ENCODE results near the gene OSBPL1A. TPM values are rescaled to one million over a fixed set of nuclear protein-coding genes. Genes with fewer than 3 reads are reported as not detected.

The OSBPL1A gene
- total and polyA plus RNA-seq, 2 of the 8 experiments (the other 6 are each of a cell fraction or from before 2014, with no cell fraction given) = 53.2 to 74.9 TPM

DNA sequence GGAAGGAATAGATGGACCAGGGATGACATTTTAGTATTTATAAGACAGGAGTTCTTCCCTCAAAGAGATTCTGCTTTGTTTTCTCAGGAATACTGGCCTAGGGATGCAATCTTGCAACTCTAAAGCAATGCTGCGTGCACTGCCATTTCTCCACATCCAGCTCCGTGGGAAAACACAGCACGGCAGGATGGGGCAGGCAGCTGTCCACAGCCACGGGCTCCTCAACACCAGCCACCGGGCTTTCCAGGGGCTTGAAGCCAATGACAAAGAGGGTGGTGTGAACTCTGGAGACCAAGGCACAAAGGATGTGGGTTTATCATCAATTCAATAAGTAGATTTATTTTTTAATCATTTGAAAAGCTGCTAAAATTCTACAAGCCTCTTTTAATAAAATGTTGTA, 209.5 kb downstream of the OSBPL1A start:
- H4K8ac ChIP-seq (ENCODE audit: extremely low read depth, insufficient read depth, low read length) = no peak overlapping the region
- H3K79me2 ChIP-seq (ENCODE audit: control insufficient read depth in 1 of 2, insufficient read depth in 2 of 2, low read length in 2 of 2) = no peaks in the 10 kb centered on the region
- H2BK12ac ChIP-seq (ENCODE audit: low read depth, low read length) = no peak overlapping the region
- H3K4me1 ChIP-seq (replicated peaks in 1 of 4; ENCODE audit: control insufficient read depth in 3 of 4, insufficient read depth in 4 of 4, low read length in 3 of 4) = 0 out of 7 replicates have a peak, but pooled peaks cover 0 to 2% (median under 1%) of the 10 kb centered on the region in 4 experiments
- POLR2A ChIA-PET (ENCODE audit: partially characterized antibody) = interaction anchor here (3.0 kb wide), 1 partner anchor 49 kb away, joined by 10 read pairs; the partner anchor contains the start of gene CABYR
- H3K23me2 ChIP-seq (ENCODE audit: low read depth, low read length) = no peaks in the 10 kb centered on the region
- H2BK5ac ChIP-seq (ENCODE audit: low read depth, low read length) = no peak overlapping the region
- H2BK20ac ChIP-seq (ENCODE audit: low read length) = no peak overlapping the region
- H3K18ac ChIP-seq (ENCODE audit: extremely low read depth, low read length) = no peak overlapping the region
- CTCF ChIA-PET (ENCODE audit: partially characterized antibody) = interaction anchor here (0.6 to 4.1 kb wide), 4 partner anchors 11 to 301 kb away, joined by 3 to 29 read pairs (median 5); no protein-coding TSS in a partner anchor
- DNase-seq (ENCODE audit: low read depth in 1 of 2, low spot score in 2 of 2) = no peak
- H4K5ac ChIP-seq (ENCODE audit: insufficient read length, low read depth, low read length) = no peak overlapping the region
- no peaks in the 10 kb centered on the region for H3K27me3 ChIP-seq (replicated peaks in 1 of 4; ENCODE audit: control insufficient read depth in 3 of 4, extremely low read depth in 1 of 4, insufficient read depth in 3 of 4, low read length in 3 of 4)
- no peak overlapping the region for H3K4me3 ChIP-seq (ENCODE audit: extremely low read depth in 1 of 4, insufficient read depth in 2 of 4, low read depth in 3 of 4, low read length in 4 of 4)
- no peak overlapping the region for H3K27ac ChIP-seq (ENCODE audit: low read depth, low read length)
- H2AK5ac ChIP-seq (ENCODE audit: low read depth, low read length) = no peak overlapping the region
- no peak overlapping the region for H2AFZ ChIP-seq (ENCODE audit: low read length)
- no peaks in the 10 kb centered on the region for H4K20me1 ChIP-seq (replicated peaks in 1 of 2; ENCODE audit: control insufficient read depth in 1 of 2, insufficient read depth in 2 of 2, low read length in 2 of 2)
- H3K23ac ChIP-seq (ENCODE audit: insufficient read length) = no peak overlapping the region
- 0 out of 2 replicates have a peak, but pooled peaks cover 2% of the 10 kb centered on the region for H3K79me1 ChIP-seq (ENCODE audit: low read depth, low read length)
- no peak overlapping the region for H3K56ac ChIP-seq (replicated peaks; ENCODE audit: insufficient read length, low read depth, low read length)
- H3K9ac ChIP-seq (replicated peaks in 1 of 4; ENCODE audit: extremely low read depth in 1 of 4, low read depth in 3 of 4, low read length in 3 of 4) = no peak overlapping the region
- TF ChIP-seq RAD21 (IDR thresholded peaks at IDR 0.05 in 1 of 2, conservative IDR thresholded peaks at IDR 0.05 in 1 of 2; ENCODE audit: low read depth in 2 of 2, low read length in 2 of 2) (no peak), PHF8 (conservative IDR thresholded peaks at IDR 0.05; ENCODE audit: low read depth, low read length) (no peak)
- H3K36me3 ChIP-seq (ENCODE audit: control insufficient read depth in 2 of 4, insufficient read depth in 4 of 4, low read length in 3 of 4) = no peaks in the 10 kb centered on the region; a peak in 1 of 8 replicates
- no peak for FAIRE-seq
- H3K9me3 ChIP-seq (ENCODE audit: insufficient read depth in 2 of 2, low read depth in 1 of 2, low read length in 1 of 2) = no peaks in the 10 kb centered on the region
- H4K91ac ChIP-seq (replicated peaks; ENCODE audit: insufficient read length, low read length) = no peak overlapping the region
- no peak overlapping the region for H3K4me2 ChIP-seq (ENCODE audit: insufficient read depth in 1 of 2, low read depth in 2 of 2, low read length in 2 of 2)
- WGBS, 2 experiments (ENCODE audit: extremely low coverage in 1 of 2, insufficient coverage in 1 of 2, insufficient read length in 1 of 2, insufficient replicate concordance in 2 of 2, low coverage in 1 of 2, low lambda C conversion rate in 2 of 2, missing lambda C conversion rate in 1 of 2) = 87% methylated on average over 5 of the region's 5 CpGs; no CpG with 5 or more reads in 1 of the 2 experiments
- no peak overlapping the region for H3K4ac ChIP-seq (replicated peaks; ENCODE audit: insufficient read length, low read depth, low read length)
- no peak overlapping the region for H3K14ac ChIP-seq (ENCODE audit: insufficient read length)
- H2BK120ac ChIP-seq (replicated peaks; ENCODE audit: low read depth, low read length) = no peak overlapping the region
- no peak overlapping the region for H2BK15ac ChIP-seq (ENCODE audit: low read length)
